Pancreas (tissue), 10 donors: ENCODE data around the gene MYL10. TPM values are rescaled to one million over a fixed set of nuclear protein-coding genes. Genes with fewer than 3 reads are reported as not detected.

ENCODE experiments used
- ATAC-seq, 4 donors: fragments of 200-7000 bp; cut with Tn5 transposase; one replicate each; pipeline versions ENCODE4 v1.8.0 to v1.9.1; 2020; ENCODE audit warnings: mild to moderate bottlenecking in 4 of 4, moderate library complexity in 4 of 4
- DNase-seq, 6 donors: peaks; one replicate each; pipeline ENCODE4 v3.0.0-alpha.2; 2020
- FAIRE-seq: peaks from 2 replicates; lab custom pipeline; 2012; peaks lifted over from hg19 to GRCh38; lab: Jason Lieb, UNC
- H3K27ac ChIP-seq, 4 donors: fragments of 200-600 bp; sonication (generic); 1 replicate in 3 of 4; 2 replicates in 1 of 4; pipeline versions ENCODE4 v1.5.0 to v1.8.0; 2020
- H3K27me3 ChIP-seq, 4 donors: fragments of 200-600 bp; one replicate each; pipeline ENCODE4 v1.8.0; 2021
- H3K36me3 ChIP-seq, 3 donors: fragments of 200-600 bp; sonication (generic) in 1 of 3; one replicate each; pipeline versions ENCODE4 v1.5.0 to v1.8.0; 2020 to 2021
- H3K4me1 ChIP-seq, 3 donors: fragments of 200-600 bp; one replicate each; pipeline ENCODE4 v1.8.0; 2021
- H3K4me3 ChIP-seq, 4 donors: fragments of 200-600 bp; sonication (generic) in 2 of 4; one replicate each; pipeline versions ENCODE4 v1.5.0 to v1.8.0; 2020 to 2021
- H3K9me3 ChIP-seq, 4 donors: fragments of 200-600 bp; one replicate each; pipeline ENCODE4 v1.8.0; 2021
- WGBS, 2 donors: extraction: QIAGEN DNeasy Blood & Tissue Kit; methylation state at CpG; one replicate each; pipeline ENCODE4 v1.1.7; 2013; 5-methylcytosine and 5-hydroxymethylcytosine counted together
- intact Hi-C, 3 donors: fragments of 100-400 bp; cut with DNase I; formaldehyde crosslinking; loops; one replicate each; pipeline versions ENCODE4 v1.11.1 to v1.14.2; 2022
- polyA plus RNA-seq, 2 donors: library from polyadenylated mRNA; stranded (reverse); fragments of 200-250 nt; gene quantifications; one replicate each; pipeline ENCODE4 v1.2.3, GENCODE V29; 2013
- total RNA-seq, 6 donors: library from RNA; stranded (reverse); fragmentation: NEBNext Ultra II Directional in 4 of 6; extraction: Animal tissue kit (Norgen Biotek cat#: 25700) in 4 of 6; gene quantifications; one replicate each; pipeline versions ENCODE4 v1.2.1 to v1.2.4, GENCODE V29; 2021 to 2023
- TF ChIP-seq, protein P1 (sequence below), 4 donors: fragments of 200-600 bp; sonication (generic) in 3 of 4; IDR thresholded peaks; one replicate each; pipeline versions ENCODE4 v1.5.0 to v1.8.0; 2021; ENCODE audit warnings: antibody characterized with exemption in 4 of 4
- donor health status: healthy with polysubstance abuse.
- donor health status: DM: no; HTN: no; CAD: no; lungs with moderate emphysema.
- donor health status: DM: no; HTN: no; CAD: no.
- donor health status: control.
- donor health status: control.
- donor health status: Bipolar disorder and iron deficiency.
- donor health status: DM: yes; HTN: yes; CAD: no.
- donor health status: DM: no; HTN: no; CAD: no.
- donor health status: DM: no; HTN: no; CAD: no.
- donor health status: DM: yes; HTN: yes; CAD: no.

The MYL10 gene
- total and polyA plus RNA-seq, 8 donors: not detected

DNA sequence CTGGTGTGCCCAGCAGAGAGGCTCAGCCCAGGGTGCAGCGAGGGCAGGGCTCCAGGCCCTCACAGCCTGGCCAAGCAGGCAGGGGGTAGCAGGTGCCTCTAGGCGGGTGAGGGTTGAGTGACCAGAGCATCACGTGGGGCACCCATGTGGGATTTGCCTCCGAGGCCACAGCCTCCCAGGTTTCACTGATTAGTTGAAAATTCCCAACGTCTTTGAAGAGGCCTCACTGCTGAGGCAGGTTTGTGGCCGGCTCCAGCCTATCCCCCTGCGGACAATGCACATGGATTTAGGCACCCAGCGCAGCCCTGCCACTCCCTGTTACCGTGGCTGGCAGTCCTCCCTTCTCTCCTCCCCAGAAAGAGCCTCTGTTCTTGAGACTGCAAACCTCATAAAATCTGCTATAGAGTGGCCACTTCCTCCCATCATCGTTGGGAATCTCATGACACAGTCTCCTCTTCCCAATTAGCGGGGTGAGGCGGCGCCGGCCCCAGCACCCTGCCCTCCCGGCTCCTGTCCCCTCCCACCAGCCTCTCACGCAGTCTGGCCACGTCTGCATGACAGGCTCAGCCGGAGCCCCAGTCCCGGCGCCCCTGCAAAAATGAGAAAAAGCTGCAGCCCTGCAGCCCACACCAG is 10.8 kb downstream of the MYL10 start:
- no peaks in the 10 kb centered on the region for H3K36me3 ChIP-seq
- no peak overlapping the region for H3K4me3 ChIP-seq
- H3K9me3 ChIP-seq: no peaks in the 10 kb centered on the region
- TF ChIP-seq, protein P1, sequence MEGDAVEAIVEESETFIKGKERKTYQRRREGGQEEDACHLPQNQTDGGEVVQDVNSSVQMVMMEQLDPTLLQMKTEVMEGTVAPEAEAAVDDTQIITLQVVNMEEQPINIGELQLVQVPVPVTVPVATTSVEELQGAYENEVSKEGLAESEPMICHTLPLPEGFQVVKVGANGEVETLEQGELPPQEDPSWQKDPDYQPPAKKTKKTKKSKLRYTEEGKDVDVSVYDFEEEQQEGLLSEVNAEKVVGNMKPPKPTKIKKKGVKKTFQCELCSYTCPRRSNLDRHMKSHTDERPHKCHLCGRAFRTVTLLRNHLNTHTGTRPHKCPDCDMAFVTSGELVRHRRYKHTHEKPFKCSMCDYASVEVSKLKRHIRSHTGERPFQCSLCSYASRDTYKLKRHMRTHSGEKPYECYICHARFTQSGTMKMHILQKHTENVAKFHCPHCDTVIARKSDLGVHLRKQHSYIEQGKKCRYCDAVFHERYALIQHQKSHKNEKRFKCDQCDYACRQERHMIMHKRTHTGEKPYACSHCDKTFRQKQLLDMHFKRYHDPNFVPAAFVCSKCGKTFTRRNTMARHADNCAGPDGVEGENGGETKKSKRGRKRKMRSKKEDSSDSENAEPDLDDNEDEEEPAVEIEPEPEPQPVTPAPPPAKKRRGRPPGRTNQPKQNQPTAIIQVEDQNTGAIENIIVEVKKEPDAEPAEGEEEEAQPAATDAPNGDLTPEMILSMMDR (IDR thresholded peaks at IDR 0.05): no peak
- WGBS, 2 donors: 71 to 78% methylated on average over 20 of the region's 20 CpGs
- no peak for ATAC-seq
- no peak for DNase-seq
- no peaks in the 10 kb centered on the region for H3K4me1 ChIP-seq
- no peaks in the 10 kb centered on the region for H3K27me3 ChIP-seq
- H3K27ac ChIP-seq: no peak overlapping the region
- intact Hi-C loops: no loop called here
- FAIRE-seq: no peak

DNA sequence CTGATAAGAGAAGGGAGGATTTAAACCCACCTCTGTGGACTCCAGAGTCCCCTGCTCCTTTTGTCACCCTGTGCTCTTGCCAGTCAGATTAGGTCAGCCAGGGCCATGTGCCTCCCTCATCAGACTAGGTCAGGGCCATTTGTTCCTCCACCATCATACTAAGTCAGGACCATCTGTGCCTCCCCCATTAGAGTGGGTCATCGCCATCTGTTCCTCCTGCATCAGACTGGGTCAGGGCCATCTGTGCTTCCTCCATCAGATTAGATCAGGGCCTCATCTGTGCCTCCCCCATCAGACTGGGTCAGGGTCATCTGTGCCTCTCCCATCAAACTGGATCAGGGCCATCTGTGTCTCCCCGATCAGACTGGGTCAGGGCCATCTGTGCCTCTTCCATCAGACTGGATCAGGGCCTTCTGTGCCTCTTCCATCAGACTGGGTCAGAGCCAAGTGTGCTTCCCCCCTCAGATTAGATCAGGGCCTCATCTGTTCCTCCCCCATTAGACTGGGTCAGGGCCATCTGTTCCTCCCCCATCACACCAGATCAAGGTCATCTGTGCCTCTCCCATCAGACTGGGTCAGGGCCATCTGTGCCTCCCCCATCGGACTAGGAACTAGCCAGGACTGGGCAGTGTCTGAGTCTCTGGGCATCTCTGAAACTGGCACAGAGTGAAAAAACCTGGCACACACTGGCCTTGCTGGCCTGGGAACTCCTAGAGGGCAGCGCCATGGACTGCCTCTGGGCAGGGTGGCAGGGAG is 11.5 kb downstream of the MYL10 start:
- WGBS, 2 donors: 68 to 83% methylated on average over 4 of the region's 4 CpGs
- DNase-seq (no peak), FAIRE-seq (no peak), ATAC-seq (no peak)
- H3K4me3 ChIP-seq: no peak overlapping the region
- no peaks in the 10 kb centered on the region for H3K4me1 ChIP-seq
- TF ChIP-seq, protein P1 (IDR thresholded peaks at IDR 0.05): no peak
- no peaks in the 10 kb centered on the region for H3K36me3 ChIP-seq
- H3K27me3 ChIP-seq: no peaks in the 10 kb centered on the region
- H3K9me3 ChIP-seq: no peaks in the 10 kb centered on the region
- intact Hi-C loops: no loop called here
- no peak overlapping the region for H3K27ac ChIP-seq

DNA sequence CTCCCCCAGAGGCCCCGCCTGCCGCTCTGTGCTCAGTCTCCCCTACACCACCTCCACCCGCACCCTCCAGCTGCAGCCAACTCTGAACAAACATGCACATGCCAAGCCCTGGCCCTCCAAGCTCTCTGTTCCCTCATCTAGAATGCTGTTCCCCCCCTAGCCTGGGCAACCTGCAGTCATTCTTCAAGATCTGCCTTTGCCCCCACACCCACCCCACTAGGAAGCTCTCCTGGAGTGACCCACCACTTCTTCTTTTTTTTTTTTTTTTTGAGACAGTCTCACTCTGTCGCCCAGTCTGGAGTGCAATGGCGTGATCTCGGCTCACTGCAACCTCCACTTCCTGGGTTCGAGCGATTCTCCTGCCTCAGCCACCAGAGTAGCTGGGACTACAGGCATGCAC is 13.7 kb downstream of the MYL10 start:
- H3K36me3 ChIP-seq: no peaks in the 10 kb centered on the region
- H3K4me1 ChIP-seq: no peaks in the 10 kb centered on the region
- no peak overlapping the region for H3K4me3 ChIP-seq
- intact Hi-C loops: no loop called here
- FAIRE-seq (no peak), DNase-seq (no peak), ATAC-seq (no peak)
- TF ChIP-seq, protein P1 (IDR thresholded peaks at IDR 0.05): no peak
- no peaks in the 10 kb centered on the region for H3K27me3 ChIP-seq
- no peaks in the 10 kb centered on the region for H3K9me3 ChIP-seq
- no peak overlapping the region for H3K27ac ChIP-seq
- WGBS, 2 donors: 77 to 84% methylated on average over 8 of the region's 8 CpGs

DNA sequence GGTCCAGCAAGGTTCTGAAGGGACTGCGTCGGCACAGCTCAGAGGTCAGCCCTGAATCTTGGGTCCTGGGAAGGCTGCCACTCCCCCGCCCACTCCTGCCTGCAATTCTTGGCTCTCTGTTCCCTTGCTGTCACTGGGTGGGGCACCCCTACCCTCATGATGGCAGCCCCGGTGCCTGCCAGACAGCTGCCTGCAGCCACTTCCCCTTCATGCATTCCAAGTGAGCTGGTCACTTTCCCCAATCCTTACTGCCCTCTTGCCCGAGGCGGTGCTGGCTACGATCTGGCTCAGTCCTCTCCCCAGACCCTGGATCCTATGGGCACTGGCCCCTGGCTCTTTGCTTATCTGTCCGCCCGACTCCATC is 14.2 kb downstream of the MYL10 start:
- H3K4me1 ChIP-seq: no peaks in the 10 kb centered on the region
- WGBS, 2 donors: 60 to 66% methylated on average over 9 of the region's 9 CpGs

More for the DNA sequence above, 14.2 kb downstream of the MYL10 start:
- no peaks in the 10 kb centered on the region for H3K27me3 ChIP-seq
- intact Hi-C loops: no loop called here
- no peak for DNase-seq
- TF ChIP-seq, protein P1 (IDR thresholded peaks at IDR 0.05): no peak
- no peaks in the 10 kb centered on the region for H3K9me3 ChIP-seq
- H3K27ac ChIP-seq: no peak overlapping the region
- no peak overlapping the region for H3K4me3 ChIP-seq
- no peaks in the 10 kb centered on the region for H3K36me3 ChIP-seq
- no peak for FAIRE-seq
- peak in 1 of 4 donors; percentile 45 for ATAC-seq
